ENCODE measurements around the gene RAI1.

Gene RAI1

DNA sequence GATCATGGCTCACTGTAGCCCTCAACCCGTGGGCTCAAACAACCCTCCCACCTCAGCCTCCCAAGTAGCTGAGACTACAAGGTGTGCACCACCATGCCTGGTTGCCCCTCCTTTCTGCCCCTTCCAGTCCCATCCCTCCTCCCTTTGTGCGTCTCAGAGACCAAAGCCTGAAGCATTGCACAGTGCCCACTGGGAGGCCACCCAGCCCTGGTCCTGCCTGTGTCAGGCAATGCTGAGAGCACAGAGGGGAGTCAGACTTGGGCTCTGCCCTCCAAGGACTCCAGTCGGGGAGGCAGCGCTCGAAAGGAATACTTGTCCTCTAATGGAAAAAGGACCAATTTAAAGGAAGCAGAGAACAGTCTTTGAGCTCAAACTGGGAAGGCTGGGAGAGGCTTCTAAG, 20.4 kb downstream of the RAI1 start:
- no peak for DNase-seq

DNA sequence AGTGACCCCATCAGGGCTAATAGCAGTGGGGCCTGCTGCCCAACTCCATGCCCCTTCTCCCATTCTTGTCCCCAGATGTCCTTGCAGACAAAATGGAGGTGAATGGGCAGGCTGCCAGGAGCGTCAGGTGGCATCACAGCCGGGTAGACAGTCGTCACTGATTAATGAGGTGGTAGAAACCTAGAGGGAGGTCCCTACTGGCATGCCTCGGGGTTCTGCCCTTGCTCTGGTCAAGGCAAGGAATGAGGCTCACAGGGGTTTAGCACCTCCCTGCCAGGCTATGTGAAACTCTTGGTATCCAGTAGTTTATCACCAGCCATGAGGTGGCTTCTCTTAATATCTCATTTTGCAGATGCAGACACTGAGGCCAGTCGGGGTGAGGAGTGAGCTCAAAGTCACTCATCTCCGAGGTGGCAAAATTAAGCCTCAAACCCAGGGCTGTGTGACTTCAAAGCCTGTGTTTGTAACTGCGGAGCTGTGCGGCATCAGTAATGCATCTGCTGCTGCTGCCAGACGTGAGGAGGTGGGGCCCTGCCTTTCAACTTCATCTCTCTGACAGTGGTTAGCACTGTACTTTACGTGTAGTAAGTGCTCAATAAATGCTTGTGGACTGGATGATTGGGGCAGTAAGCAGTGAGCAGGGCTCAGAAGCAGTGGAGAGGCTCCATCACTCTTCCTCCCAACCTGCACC, 21.3 kb downstream of the RAI1 start:
- peak in 1 of 3 experiments; percentile 29 for DNase-seq

DNA sequence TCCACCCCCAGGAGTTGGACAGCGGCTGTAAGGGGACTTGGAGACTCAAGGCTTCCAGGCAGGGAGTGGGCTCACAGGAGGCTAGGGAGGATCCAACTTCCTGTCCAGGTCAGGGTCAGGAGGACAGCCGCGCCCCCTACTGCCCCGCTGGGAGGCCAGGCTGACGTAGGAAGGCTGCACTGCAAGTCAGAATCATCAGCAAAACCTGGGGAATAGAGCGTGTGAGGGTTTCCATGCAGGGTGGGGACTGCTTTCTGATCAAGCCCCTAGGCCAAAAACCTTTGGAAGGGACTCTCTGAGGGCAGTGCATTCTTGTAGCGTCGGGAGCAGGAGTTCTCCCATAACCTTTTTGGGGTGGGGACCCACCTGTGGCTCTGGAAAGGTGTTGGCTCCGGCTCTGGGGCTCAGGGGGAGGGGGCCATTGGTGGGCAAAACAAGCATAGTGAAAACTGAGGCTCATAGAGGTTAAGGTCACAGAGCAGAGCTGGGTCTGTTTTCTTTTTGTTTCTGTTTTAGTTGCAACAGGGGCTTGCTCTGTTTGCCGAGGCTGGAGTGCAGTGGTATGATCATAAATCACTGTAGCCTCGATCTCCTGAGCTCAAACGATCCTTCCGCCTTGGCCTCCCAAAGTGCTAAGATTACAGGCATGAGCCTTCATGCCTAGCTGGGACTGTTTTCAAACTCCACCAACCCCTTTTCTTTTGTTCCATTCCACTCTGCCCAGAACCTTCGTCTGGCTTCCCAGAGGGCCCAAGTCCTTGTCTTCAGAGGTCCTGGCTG, 22.1 kb downstream of the RAI1 start:
- DNase-seq, result no peak

DNA sequence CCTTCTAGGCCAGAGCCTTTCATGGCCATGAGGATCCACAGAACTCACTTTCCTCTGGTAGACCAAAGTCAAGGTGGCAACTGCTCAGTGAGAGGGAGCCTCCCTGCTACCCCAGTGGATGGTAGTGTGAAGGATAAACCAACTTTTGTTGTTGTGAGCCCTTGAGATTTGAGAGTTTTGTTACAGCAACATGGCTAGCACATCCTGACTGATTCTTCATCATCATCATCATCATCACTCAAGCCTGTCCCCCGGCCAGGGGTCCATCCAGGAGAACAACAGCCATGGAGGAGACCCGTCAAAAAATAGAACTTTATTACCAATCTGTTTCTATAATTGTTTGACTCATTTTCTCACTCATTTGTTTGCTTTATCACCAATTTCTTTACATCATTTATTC, 23.7 kb downstream of the RAI1 start:
- no peak for DNase-seq

DNA sequence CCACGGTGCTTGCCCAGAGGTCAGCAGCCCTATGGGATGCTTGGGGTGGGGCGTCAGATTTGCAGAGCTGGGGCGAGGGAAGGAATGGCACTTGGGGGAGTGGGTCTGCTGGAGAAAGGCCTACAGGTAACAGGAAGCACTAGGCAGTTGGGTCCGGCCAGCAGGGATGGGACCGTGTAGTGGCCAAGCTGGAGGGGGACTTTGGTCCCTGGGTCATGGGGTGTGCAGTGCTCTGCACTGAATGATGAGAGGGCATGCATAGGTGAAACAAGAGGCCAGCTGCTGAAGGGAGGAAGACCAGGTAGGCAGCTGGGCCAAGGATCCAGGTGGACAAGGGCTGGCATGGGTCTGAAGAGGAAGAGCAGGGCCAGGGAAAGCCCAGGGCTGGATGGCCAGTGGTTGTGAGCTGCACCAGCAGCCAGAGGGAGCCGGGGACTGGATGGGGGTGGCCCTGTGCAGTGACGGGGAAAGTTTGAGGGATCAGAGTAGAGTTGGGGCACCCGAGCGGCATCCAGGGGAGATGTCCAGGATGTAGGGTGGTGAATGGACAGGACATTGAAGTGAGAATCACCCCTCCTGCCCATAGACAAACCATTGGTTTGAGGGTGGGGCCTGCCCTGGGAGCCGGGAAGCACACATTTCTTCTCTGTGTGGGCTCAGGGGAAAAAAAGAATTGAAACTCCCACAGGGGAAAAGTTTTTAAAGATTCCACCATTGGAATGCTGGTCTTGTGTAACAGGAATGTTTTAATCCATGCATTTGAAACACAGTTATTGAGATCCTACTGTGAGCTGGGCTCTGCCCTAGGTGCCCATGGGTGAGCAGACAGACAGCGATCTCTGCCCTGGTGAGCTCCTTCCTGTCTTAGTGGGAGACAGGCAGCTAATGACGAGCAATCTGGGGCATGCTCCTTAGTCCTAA, 25.1 kb downstream of the RAI1 start:
- DNase-seq, result no peak

DNA sequence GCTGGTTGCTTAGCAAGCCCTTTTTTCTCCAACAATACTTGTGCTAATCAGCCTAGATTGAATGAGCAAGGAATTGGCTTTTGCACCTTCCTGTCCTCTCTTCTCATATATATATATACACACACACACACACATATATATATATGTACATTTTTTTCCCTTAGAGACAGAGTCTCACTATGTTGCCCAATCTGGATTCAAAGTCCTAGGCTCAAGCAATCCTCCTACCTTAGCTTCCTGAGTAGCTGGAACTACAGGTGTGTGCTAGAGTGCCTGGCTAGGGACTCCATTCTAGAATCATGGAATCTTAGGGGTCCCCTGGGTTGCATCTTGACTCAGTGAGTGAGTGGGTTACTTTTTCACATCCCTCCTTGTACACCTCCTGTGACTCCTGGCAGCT, 27.0 kb downstream of the RAI1 start:
- no peak for DNase-seq

DNA sequence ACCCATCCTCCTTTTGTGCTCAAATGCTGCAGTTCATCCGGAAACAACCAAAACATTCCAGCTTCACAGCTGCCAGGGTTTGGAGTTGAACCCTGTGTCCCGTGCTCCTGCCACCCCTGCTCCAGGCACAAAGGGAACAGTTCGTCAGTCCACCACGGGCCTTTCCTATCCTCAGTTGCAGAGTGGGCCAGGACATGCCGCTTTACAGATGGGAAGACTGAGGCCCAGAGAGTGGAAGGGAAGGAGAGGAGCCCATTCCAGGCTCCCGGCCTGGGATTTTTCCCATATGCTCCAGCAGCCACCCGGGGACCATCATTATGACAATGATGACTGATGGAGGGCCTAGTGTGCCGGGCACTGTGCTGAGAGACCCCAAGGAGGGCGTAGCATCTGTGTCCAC, 27.6 kb downstream of the RAI1 start:
- DNase-seq, result no peak

DNA sequence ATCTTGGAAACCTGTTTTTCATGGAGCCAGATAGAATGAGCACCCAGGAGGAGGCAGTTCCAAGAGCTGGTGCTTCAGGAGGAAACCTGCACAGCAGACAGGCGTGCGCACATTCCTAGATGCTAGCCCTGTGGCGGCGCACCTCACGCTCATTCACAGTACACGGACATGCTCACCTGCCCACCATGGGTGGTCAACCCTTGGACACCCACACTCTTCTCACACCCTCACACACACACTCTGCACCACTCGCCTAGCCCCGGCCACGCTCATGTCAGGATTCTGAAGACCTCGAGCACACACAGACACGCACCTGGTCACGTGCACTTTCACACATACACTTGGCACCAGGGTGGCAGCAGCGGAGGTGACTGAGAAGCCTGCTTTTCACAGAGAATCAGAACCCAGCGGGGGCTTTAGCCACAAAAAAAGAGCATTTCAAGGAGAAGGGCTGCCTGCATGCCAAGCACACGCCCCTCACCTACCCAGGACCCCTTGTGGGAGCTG, 28.6 kb downstream of the RAI1 start:
- no peak for DNase-seq

DNA sequence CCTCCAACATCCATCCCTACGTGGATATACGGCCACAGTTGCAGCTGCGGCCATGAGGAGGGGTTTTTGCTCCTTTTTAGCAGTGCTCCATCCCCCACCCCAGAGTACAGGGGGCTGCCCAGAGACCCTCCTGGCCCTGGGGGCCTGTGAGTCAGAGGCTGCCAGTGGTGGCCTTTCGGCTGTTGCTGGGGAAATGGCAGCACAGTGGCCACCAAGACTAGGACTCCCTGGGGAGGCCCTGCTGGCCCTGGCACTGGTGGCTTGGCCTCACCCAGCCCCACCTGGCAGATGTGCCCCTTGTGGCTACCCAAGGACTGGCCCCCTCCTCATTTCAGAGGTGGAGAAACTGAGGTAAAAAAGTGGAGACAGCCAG, 29.1 kb downstream of the RAI1 start:
- DNase-seq, result no peak

DNA sequence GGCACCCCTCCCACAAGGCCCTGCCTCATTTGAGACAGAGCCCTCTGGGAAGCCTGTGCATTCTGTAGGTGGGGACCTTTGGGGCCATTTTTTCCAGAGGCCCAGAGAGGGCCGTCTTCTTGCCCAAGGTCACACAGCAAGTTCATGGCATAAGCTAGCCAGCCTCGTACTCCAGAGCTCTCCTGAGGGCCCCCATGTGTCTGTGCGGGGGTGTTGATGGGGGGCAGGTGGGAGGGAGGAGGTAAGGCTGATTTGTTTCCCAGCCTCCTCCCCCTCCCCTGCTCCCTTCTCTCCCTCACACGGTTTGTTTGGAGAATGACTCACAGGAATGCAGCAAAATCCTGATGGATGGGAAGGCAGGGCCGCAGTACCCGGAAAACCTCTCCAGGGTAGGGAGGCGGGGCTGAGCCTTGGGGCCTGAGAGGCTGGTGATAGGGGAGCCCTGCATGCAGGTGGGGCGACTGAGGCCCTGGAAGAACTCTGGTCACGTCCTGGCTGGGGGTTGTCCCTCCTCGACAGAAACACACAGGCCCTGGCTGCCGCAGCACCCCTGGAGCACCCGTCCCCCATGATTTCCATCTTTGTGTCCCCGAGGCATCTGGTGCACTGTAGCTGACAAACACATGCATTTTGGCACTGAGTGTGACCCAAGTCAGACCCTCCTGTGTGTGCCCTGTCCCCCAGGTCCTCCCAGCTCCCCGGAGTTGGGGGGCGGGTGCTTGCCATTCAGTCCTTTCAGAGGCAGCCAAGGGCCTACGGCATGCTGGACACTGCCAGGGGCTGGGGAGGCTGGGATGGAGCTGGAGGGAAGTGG, 29.7 kb downstream of the RAI1 start:
- peak in 2 of 3 experiments; percentile 23 to 24 for DNase-seq

DNA sequence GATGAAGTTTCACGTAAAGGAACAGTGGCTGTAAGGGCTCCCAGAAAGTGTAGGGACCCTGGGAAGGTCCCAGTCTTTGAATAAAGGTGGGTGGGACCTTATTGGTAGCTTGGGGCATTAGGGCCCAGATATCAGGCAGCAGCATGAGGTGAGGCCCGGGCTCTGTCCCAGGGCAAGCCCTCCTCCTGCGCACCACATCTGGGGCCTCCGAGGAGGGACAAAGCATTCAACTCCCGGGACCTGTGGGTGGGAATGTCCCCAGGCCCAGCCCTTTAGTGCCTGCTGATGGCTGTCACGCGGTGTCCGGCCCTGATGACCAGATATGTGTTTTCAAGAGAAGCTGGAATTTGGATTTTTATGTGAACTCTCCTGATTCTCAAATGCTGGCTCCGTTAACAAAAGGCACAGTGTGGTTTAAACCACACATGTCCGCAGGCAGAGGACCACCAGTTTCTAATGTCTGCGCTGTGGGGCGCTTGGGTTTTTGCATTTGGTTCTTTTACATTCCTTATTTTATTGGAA, 30.4 kb downstream of the RAI1 start:
- DNase-seq, result no peak

DNA sequence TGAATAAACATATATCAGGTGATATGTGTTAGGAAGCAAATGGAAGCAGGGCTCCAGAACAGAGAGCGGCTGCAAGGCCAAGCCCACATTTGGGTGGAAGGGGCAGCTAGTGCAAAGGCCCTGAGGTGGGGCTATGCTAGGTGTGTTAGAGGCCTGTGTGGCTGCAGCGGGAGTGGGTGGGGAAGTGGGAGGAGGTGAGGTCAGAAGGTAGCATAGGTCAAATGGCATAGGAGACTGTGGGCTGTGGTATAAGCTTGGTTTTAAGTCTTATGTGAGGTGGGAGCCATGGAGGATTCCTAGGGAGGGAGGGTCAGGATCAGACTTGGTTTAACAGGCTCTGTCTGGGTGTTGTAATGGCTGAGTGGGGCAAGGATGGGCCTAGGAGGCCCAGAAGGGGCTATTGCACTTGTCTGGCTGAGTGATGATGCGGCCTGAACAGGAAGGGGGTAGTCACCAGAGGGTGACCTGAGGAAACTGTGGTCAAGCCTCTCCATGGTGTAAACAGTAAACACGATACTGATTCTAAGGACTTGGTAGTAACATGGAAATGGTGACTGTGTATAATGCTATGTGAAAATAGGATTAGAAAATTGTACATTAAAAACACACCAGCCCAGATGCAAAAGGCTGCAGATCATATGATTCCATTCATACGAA, 31.1 kb downstream of the RAI1 start:
- no peak for DNase-seq

DNA sequence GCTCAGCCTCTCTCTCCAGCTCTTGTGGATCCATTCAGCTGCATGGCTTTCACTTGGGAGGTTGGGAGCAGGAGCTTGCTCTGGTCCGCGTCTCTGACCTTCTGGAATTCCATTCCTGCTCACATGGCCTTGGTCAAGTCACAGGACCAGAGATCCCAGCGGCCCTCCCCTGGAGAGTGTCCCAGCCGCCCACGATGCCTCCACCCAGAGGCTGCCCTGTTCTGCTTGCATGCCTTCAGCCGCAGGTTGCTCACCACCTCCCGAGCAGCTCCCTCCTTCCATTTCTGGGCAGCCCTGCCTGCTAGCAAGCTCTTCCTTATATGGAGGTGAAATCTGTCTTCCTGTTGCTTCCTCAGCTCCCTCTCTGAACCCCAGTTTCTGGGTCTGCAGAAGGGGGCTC, 32.6 kb downstream of the RAI1 start:
- DNase-seq, result no peak

DNA sequence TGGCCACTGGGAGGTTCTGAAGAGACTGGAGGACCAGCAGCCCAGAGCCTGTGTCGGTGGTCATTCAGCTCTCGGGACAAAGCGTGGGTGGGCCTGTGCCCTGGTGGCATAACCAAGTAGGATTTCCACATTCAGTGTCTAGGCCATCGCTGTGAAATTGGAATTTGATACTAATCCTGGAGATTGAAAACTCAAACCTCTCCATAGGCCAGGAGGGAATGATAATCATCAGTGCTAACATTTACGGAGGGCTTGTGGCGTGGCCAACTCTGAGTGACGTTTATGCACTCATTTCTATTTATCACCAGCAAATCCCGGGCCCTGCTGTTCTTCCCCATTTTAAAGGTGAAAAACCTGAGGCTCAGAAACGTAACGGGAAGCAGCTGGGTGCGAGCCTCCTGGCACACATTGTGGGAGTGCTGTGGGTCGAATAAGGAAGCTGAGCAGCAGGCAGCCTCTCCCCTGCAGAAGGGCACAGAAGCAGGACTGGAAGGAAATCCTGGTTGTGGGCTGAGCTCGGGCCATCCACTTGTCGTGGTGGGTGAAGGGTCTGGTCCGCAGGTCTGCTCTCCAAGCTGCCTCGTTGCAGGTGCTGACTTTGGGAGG, 33.1 kb downstream of the RAI1 start:
- DNase-seq, result no peak

DNA sequence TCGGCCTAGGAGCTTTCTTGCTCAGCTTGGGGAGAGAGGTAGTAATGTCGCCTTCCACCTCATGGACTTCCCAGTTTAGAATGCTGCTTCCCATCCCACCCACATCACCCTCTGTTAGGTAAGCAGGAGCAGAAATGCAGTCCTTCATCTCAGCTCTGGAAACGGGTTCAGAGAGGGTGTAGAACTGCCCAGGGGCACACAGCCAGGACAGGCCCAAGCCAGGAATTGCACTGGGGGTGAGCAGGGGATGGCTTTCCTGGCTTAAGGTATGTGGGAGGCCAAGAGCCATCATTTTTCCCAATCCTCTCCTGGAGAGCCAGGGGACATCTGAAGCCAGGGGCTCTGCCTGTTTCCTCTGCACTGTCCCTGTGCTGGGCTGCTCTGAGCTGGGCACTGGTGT, 33.6 kb downstream of the RAI1 start:
- no peak for DNase-seq

DNA sequence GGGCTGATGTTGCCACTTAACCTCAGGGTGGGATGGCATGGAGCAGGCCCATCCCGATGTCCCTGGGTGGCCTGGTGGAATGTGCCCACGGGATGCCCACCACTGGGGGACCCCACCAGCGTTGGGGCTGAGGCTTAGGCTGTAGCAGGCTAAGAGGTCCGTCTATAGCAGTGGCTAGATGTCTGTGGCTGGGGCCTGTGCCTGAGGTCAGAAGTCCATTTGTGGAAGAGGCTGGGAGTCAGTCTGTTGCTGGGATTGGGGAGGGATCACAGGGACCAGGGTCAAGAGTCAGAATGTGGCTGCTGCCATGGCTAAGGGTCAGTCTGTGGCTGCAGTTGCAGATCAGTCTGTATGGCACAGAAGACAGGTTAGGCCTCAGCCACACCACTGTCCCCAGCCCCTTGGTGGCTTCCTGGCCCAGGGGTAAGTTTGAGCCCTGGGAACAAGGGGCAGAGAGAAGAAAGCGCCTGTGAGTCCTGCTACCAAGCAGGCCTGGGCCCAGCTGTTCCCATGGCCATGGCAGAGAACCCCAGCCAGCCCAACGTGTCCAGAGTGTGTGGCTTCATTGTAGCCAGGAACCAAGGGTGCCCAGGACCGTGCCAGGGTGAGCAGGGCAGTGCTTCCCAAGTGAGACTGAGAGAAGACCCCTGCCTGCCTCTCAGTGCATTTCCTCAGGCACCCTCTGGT, 35.7 kb downstream of the RAI1 start:
- DNase-seq, result no peak

DNA sequence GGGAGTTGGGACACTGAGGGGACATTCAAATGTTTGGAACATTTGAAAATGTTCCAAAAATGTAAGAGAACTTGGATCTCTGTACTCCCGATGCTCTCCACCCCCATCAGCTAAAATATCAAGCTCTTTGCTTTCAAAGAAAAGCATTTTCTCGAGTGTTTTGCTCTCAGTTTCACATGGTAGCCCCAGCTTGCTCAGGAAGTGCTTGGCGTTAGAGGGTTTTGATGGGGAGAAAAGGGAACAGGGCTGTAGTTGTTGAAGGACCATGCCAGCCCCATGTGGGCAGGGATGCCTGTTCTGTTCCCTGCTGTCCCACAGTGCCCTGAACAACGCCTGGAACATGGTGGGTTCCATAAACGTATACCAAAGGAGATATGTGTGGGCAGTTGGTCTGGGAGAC, 37.0 kb downstream of the RAI1 start:
- no peak for DNase-seq

DNA sequence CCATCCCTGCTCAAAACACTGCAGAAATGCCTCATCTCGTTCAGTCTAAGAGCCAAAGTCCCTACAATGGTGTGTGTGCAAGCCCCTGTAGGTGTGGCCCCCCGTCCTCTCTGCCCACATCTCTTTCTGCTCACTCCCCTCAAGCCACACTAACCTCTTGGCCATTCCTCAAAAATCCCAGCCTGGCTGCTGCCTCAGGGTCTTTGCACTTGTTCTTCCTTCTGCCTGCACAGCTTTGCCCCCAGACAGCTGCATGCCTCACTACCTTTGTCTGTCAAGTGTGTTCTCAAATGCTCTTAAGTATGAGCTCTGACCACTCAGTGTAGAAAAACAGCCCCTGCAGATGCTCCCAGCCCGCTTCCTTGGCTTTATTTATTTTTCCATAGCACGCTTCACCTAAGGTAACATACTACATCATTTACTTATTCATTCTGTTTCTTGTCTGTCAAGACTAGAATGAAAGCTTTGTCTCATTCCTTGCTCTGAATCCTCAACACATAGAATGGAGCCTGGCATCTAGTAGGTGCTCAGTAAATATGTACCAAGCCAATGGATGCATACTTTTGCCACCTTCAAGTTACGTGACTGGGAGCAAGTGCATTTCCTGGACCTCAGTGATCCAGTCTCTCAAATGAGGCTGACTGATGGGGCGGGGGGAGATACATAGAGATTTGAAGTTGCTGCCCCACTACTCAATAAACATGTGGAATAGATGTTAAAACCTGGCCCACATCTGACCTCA, 38.1 kb downstream of the RAI1 start:
- DNase-seq, result peak in 1 of 3 experiments; percentile 31

DNA sequence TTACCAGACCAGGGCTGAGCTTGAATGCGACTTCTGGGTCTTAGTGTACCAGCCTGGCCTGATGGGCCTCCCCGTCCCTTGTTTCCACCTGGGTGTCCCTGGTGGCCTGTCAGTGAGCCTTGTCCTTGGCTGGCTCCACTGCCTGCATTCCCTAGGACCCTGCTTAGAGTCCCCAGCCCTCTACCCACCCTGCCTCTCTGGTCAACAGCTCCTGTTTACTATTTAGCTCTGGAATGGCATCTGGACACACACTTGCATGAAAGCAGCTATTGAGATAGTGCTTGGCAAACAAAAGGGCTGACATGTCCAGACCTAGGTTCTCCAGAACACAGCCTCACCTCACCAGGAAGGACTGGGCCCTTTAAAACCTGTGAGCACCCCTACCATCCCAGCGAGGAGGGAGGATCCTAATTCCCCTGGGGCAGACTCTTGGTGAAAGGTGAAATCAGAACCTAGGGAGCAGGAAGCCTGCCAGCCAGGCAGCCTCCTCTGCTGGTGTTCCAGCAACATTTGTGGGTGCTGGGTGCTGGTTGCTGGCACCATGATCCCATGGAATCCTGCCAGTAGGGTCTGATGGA, 38.8 kb downstream of the RAI1 start:
- DNase-seq, result no peak
